Sigmoid colon (tissue), 7 donors: ENCODE measurements around the gene OR13C9. TPM values are rescaled to one million over a fixed set of nuclear protein-coding genes. Genes with fewer than 3 reads are reported as not detected.

Source experiments
- DNase-seq: peaks from one replicate; pipeline ENCODE4 v3.0.0-alpha.2; 2019
- H3K27ac ChIP-seq, 4 donors: fragments of 200-600 bp; sonication (generic); one replicate each; pipeline ENCODE4 v1.5.1; 2016 to 2019; ENCODE audit warnings: mild to moderate bottlenecking in 1 of 4
- H3K27me3 ChIP-seq, 3 donors: fragments of 200-600 bp; sonication (generic); one replicate each; pipeline ENCODE4 v1.5.1; 2019; ENCODE audit warnings: mild to moderate bottlenecking in 1 of 3
- H3K36me3 ChIP-seq, 4 donors: fragments of 200-600 bp; sonication (generic); one replicate each; pipeline ENCODE4 v1.5.1; 2016 to 2019
- H3K4me1 ChIP-seq, 4 donors: fragments of 200-600 bp; sonication (generic); one replicate each; pipeline ENCODE4 v1.5.1; 2017 to 2019
- H3K4me3 ChIP-seq, 4 donors: fragments of 200-600 bp; sonication (generic); one replicate each; pipeline ENCODE4 v1.5.1; 2017 to 2019; ENCODE audit warnings: mild to moderate bottlenecking in 2 of 4, moderate library complexity in 1 of 4
- H3K9me3 ChIP-seq, 4 donors: fragments of 200-600 bp in 3 of 4; sonication (generic) in 3 of 4; one replicate each; pipeline versions ENCODE4 v1.5.1 to v1.6.1; 2013 to 2019
- EP300 ChIP-seq, 4 donors: sonication (generic); formaldehyde crosslinking; IDR thresholded peaks; one replicate each; pipeline ENCODE4 v1.6.1; 2017; ENCODE audit warnings: antibody characterized with exemption in 4 of 4
- POLR2A ChIP-seq, 2 donors: fragments of 450-650 bp; IDR thresholded peaks; one replicate each; pipeline ENCODE4 v1.6.1; 2016; ENCODE audit warnings: antibody characterized with exemption in 2 of 2, mild to moderate bottlenecking in 2 of 2, moderate library complexity in 2 of 2
- POLR2AphosphoS5 ChIP-seq, 4 donors: sonication (generic); formaldehyde crosslinking; IDR thresholded peaks; one replicate each; pipeline ENCODE4 v1.6.1; 2017; ENCODE audit warnings: antibody characterized with exemption in 4 of 4
- WGBS, 2 donors: extraction: QIAGEN DNeasy Blood & Tissue Kit; methylation state at CpG; one replicate each; pipeline ENCODE4 v1.1.7; 2013; 5-methylcytosine and 5-hydroxymethylcytosine counted together
- intact Hi-C: fragments of 100-400 bp; cut with DNase I; formaldehyde crosslinking; loops from one replicate; pipeline ENCODE4 v1.15.1; 2023
- polyA plus RNA-seq, 3 donors: library from polyadenylated mRNA; stranded (reverse); fragments of 200-250 nt; gene quantifications; one replicate each; pipeline ENCODE4 v1.2.3, GENCODE V29; 2013
- total RNA-seq, 4 donors: library from RNA; depleted of rRNA; stranded (reverse); fragments of >200 nt; gene quantifications; one replicate each; pipeline ENCODE4 v1.1.0, GENCODE V29; 2016
- TF ChIP-seq, protein P1 (sequence below), 4 experiments: fragments of 450-650 bp in 3 of 4; fragments of 200-600 bp in 1 of 4; IDR thresholded peaks; one replicate each; pipeline ENCODE4 v1.5.1; 2016 to 2019; ENCODE audit warnings: antibody characterized with exemption in 4 of 4, mild to moderate bottlenecking in 3 of 4, moderate library complexity in 2 of 4
- donor health status: healthy with polysubstance abuse.
- donor health status: Bipolar disorder and iron deficiency.
- donor health status: healthy.

OR13C9 gene
- total and polyA plus RNA-seq, 7 donors, result 0.36 TPM; not detected in 6

DNA sequence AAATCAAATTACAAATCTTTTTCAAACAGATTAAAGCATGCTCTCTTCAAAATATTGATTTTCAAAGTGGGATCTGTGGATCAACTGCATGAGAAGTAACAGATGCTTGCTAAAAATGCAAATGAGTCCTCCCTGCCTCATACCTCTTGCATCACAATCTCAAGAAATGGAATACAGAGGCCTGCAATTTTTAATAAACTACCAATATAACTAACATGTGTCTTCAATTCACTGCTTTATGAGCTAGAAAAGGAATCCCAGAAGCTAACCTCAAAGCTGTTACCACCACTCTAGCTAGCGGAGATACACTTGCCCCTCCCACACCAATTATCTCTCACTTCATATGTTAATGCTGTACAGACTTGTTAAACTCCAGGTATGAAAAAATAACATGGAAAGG lies 28.4 kb downstream of the OR13C9 start:
- H3K9me3 ChIP-seq, result no peaks in the 10 kb centered on the region
- no peaks in the 10 kb centered on the region for H3K4me1 ChIP-seq
- 0 to 88% methylated on average over 1 of the region's 1 CpG for WGBS, 2 donors
- H3K27me3 ChIP-seq, result no peaks in the 10 kb centered on the region
- no peak overlapping the region for H3K4me3 ChIP-seq
- H3K27ac ChIP-seq, result no peak overlapping the region
- intact Hi-C loops, result no loop called here
- no peaks in the 10 kb centered on the region for H3K36me3 ChIP-seq
- DNase-seq, result no peak
- no peak for TF ChIP-seq EP300 (IDR thresholded peaks at IDR 0.05)

DNA sequence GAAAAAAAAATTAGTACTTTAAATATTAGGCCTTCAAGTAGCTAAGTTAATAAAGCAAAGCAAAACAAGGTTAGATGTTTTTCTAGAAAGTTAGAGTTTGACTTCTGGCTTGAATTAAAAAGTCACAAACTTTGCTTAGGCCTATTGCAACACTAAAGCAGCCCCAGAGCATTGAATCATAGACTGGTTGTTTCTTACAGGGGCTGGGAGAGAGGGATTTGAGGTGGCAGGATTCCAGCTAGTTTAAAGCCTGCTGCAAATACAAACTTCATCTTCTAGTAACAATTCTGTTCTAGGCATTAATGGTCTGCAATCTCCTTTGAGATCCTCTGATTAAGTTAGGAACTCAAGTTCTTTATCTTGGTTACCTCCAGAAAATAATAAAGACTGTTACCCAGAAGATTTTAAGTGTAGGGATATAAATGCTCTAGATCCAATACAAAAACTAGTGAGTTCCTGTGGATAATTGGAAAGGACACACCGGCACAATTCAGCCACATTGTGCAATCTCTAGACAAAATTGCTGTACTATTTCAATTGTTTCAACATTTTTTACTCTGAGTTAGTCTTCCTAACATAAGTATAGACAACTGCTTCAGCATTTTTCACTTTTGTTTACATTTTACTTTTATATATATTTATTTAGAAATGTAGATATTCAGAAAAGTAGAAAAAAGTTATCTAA lies 31.4 kb downstream of the OR13C9 start:
- no peaks in the 10 kb centered on the region for H3K4me1 ChIP-seq
- intact Hi-C loops, result no loop called here
- DNase-seq, result no peak
- H3K9me3 ChIP-seq, result no peaks in the 10 kb centered on the region
- no peak overlapping the region for H3K27ac ChIP-seq
- 0 to 83% methylated on average over 1 of the region's 1 CpG for WGBS, 2 donors
- H3K4me3 ChIP-seq, result no peak overlapping the region
- TF ChIP-seq POLR2AphosphoS5 (IDR thresholded peaks at IDR 0.05) (no peak), EP300 (IDR thresholded peaks at IDR 0.05) (no peak), POLR2A (IDR thresholded peaks at IDR 0.05) (no peak)
- TF ChIP-seq, protein P1, sequence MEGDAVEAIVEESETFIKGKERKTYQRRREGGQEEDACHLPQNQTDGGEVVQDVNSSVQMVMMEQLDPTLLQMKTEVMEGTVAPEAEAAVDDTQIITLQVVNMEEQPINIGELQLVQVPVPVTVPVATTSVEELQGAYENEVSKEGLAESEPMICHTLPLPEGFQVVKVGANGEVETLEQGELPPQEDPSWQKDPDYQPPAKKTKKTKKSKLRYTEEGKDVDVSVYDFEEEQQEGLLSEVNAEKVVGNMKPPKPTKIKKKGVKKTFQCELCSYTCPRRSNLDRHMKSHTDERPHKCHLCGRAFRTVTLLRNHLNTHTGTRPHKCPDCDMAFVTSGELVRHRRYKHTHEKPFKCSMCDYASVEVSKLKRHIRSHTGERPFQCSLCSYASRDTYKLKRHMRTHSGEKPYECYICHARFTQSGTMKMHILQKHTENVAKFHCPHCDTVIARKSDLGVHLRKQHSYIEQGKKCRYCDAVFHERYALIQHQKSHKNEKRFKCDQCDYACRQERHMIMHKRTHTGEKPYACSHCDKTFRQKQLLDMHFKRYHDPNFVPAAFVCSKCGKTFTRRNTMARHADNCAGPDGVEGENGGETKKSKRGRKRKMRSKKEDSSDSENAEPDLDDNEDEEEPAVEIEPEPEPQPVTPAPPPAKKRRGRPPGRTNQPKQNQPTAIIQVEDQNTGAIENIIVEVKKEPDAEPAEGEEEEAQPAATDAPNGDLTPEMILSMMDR (IDR thresholded peaks at IDR 0.05), result no peak
- no peaks in the 10 kb centered on the region for H3K27me3 ChIP-seq
- H3K36me3 ChIP-seq, result no peaks in the 10 kb centered on the region

- Histone ChIP-seq H3K27ac (no peak overlapping the region), H3K9me3 (no peaks in the 10 kb centered on the region), H3K4me3 (no peak overlapping the region), H3K4me1 (no peaks in the 10 kb centered on the region), H3K36me3 (no peaks in the 10 kb centered on the region), H3K27me3 (no peaks in the 10 kb centered on the region)
- intact Hi-C loops, result no loop called here
- 86 to 89% methylated on average over 1 of the region's 1 CpG for WGBS, 2 donors
- no peak for TF ChIP-seq POLR2AphosphoS5 (IDR thresholded peaks at IDR 0.05)
- TF ChIP-seq POLR2A (IDR thresholded peaks at IDR 0.05), result no peak
- no peak for TF ChIP-seq EP300 (IDR thresholded peaks at IDR 0.05)
- TF ChIP-seq, protein P1 (IDR thresholded peaks at IDR 0.05), result no peak
- DNase-seq, result no peak
Observed at GRCh38 chr9:104580562-104580961, 37.4 kb downstream of the OR13C9 start.

GRCh38 chr9:104577263-104577662 lies 40.7 kb downstream of the OR13C9 start:
- H3K4me3 ChIP-seq, result no peak overlapping the region
- H3K27ac ChIP-seq, result no peak overlapping the region
- H3K36me3 ChIP-seq, result no peaks in the 10 kb centered on the region
- H3K9me3 ChIP-seq, result no peaks in the 10 kb centered on the region
- DNase-seq, result no peak
- WGBS, 2 donors, result 85 to 87% methylated on average over 5 of the region's 5 CpGs
- intact Hi-C loops, result no loop called here
- no peaks in the 10 kb centered on the region for H3K27me3 ChIP-seq
- TF ChIP-seq, protein P1 (IDR thresholded peaks at IDR 0.05), result no peak
- TF ChIP-seq POLR2A (IDR thresholded peaks at IDR 0.05) (no peak), POLR2AphosphoS5 (IDR thresholded peaks at IDR 0.05) (no peak), EP300 (IDR thresholded peaks at IDR 0.05) (no peak)
- no peaks in the 10 kb centered on the region for H3K4me1 ChIP-seq

DNA sequence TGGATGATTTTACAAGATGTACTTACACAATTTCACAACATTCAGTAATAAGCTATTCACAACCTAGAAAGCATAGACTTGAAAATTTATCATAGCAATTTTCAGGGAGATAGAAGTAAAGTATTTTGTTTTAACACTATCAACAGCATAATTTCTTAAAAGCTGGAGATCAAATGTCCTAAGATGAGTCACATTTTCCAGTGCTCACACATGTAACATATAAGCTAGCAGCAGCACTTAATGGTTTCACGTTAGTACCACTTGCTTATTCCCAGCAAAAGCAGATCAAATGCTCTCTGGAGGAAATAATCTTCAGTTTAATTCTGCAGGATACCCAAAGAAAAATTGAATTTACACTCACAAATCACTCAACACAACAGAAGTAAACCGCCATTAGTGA lies 42.5 kb downstream of the OR13C9 start:
- no peak overlapping the region for H3K27ac ChIP-seq
- no peaks in the 10 kb centered on the region for H3K4me1 ChIP-seq
- intact Hi-C loops, result no loop called here
- TF ChIP-seq EP300 (IDR thresholded peaks at IDR 0.05) (no peak), POLR2AphosphoS5 (IDR thresholded peaks at IDR 0.05) (no peak), POLR2A (IDR thresholded peaks at IDR 0.05) (no peak)
- TF ChIP-seq, protein P1 (IDR thresholded peaks at IDR 0.05), result no peak
- H3K36me3 ChIP-seq, result no peaks in the 10 kb centered on the region
- no peak for DNase-seq
- WGBS, 2 donors, result 73 to 82% methylated on average over 2 of the region's 2 CpGs
- no peaks in the 10 kb centered on the region for H3K9me3 ChIP-seq
- H3K27me3 ChIP-seq, result no peaks in the 10 kb centered on the region
- H3K4me3 ChIP-seq, result no peak overlapping the region
